Lung (tissue), 12 donors: ENCODE results near the gene EFNA4. TPM values are rescaled to one million over a fixed set of nuclear protein-coding genes. Genes with fewer than 3 reads are reported as not detected.

Experiments
- ATAC-seq: fragments of 200-7000 bp; cut with Tn5 transposase; one replicate; pipeline ENCODE4 v1.9.1; 2020; ENCODE audit warnings: moderate number of reproducible peaks; ENCODE audit not compliant: insufficient read depth, low FRiP score
- DNase-seq, 3 donors: peaks; one replicate each; pipeline ENCODE4 v3.0.0-alpha.2; 2013 to 2017
- H3K27ac ChIP-seq, 2 donors: one replicate each; pipeline ENCODE4 v1.5.1; 2013; ENCODE audit warnings: mild to moderate bottlenecking in 2 of 2, moderate library complexity in 2 of 2, control low read depth in 1 of 2, inconsistent platforms in 1 of 2, low read depth in 1 of 2, low read length in 1 of 2
- H3K27me3 ChIP-seq, 3 donors: one replicate each; pipeline ENCODE4 v1.5.1; 2013; ENCODE audit warnings: low read length in 2 of 3; ENCODE audit not compliant: control insufficient read depth in 3 of 3, insufficient read depth in 3 of 3
- H3K36me3 ChIP-seq, 4 donors: one replicate each; pipeline ENCODE4 v1.5.1; 2013; ENCODE audit warnings: low read length in 4 of 4, mild to moderate bottlenecking in 1 of 4, moderate library complexity in 1 of 4; ENCODE audit not compliant: control insufficient read depth in 4 of 4, insufficient read depth in 4 of 4
- H3K4me1 ChIP-seq, 5 donors: one replicate each; pipeline ENCODE4 v1.5.1; 2013; ENCODE audit warnings: low read length in 5 of 5, mild to moderate bottlenecking in 2 of 5, moderate library complexity in 1 of 5; ENCODE audit not compliant: control insufficient read depth in 5 of 5, insufficient read depth in 5 of 5
- H3K4me3 ChIP-seq: one replicate; pipeline ENCODE4 v1.5.1; 2013; ENCODE audit warnings: mild to moderate bottlenecking, control low read depth, moderate library complexity
- H3K9ac ChIP-seq, 2 donors: one replicate each; pipeline ENCODE4 v1.5.1; 2013; ENCODE audit warnings: low read length in 2 of 2, control low read depth in 1 of 2; ENCODE audit not compliant: insufficient read depth in 1 of 2
- H3K9me3 ChIP-seq, 4 donors: one replicate each; pipeline ENCODE4 v1.5.1; 2013; ENCODE audit warnings: low read length in 3 of 4, mild to moderate bottlenecking in 1 of 4, moderate library complexity in 1 of 4; ENCODE audit not compliant: control insufficient read depth in 4 of 4, insufficient read depth in 3 of 4
- CTCF ChIP-seq: IDR thresholded peaks from 2 replicates; pipeline ENCODE4 v1.5.1; 2012; ENCODE audit warnings: mild to moderate bottlenecking; ENCODE audit errors: control extremely low read depth, extremely low read depth
- WGBS, 2 donors: extraction: QIAGEN DNeasy Blood & Tissue Kit; methylation state at CpG; one replicate each; pipeline ENCODE4 v1.1.7; 2013; 5-methylcytosine and 5-hydroxymethylcytosine counted together
- polyA plus RNA-seq, 2 donors: library from polyadenylated mRNA; stranded (reverse); fragments of 200-250 nt; gene quantifications; one replicate each; pipeline ENCODE4 v1.2.1, GENCODE V29; 2013
- total RNA-seq, 2 donors: library from RNA; depleted of rRNA in 1 of 2; stranded (reverse); fragments of >200 nt in 1 of 2; gene quantifications; one replicate each; pipeline ENCODE4 v1.2.1, GENCODE V29; 2014 to 2021
- donor health status: control.
- donor health status: control.
- donor health status: Bipolar disorder and iron deficiency.
- donor health status: healthy.
- donor health status: DM: yes; HTN: yes; CAD: no.

Gene EFNA4
- total and polyA plus RNA-seq, 4 donors: 8.3 to 13.4 (median 10.2) TPM

- Histone ChIP-seq H3K9me3 (no peaks in the 10 kb centered on the region), H3K27me3 (peaks cover 0 to 15% (median 13%) of the 10 kb centered on the region in 3 donors), H3K27ac (no peak overlapping the region), H3K4me1 (peaks cover 2 to 15% (median 6%) of the 10 kb centered on the region in 5 donors), H3K4me3 (no peak overlapping the region), H3K9ac (no peak overlapping the region), H3K36me3 (peaks cover 0 to 11% (median 5%) of the 10 kb centered on the region in 4 donors)
- ATAC-seq (no peak), DNase-seq (peak in 2 of 3 donors; percentile 53 to 72)
- WGBS, 2 donors: 61 to 67% methylated on average over 14 of the region's 14 CpGs
- no peak for TF ChIP-seq CTCF
Measured at GRCh38 chr1:155071701-155072100, 8.2 kb downstream of the EFNA4 start.

- Histone ChIP-seq H3K27ac (no peak overlapping the region), H3K36me3 (peaks cover 0 to 7% (median 5%) of the 10 kb centered on the region in 4 donors), H3K27me3 (peaks cover 0 to 15% (median 13%) of the 10 kb centered on the region in 3 donors), H3K9ac (no peak overlapping the region), H3K4me3 (no peak overlapping the region), H3K4me1 (peaks cover 2 to 15% (median 6%) of the 10 kb centered on the region in 5 donors), H3K9me3 (no peaks in the 10 kb centered on the region)
- WGBS, 2 donors: 64 to 74% methylated on average over 7 of the region's 7 CpGs
- TF ChIP-seq CTCF: no peak
- DNase-seq: no peak
- ATAC-seq: no peak
Measured at GRCh38 chr1:155072531-155073289, 9.2 kb downstream of the EFNA4 start.

GRCh38 chr1:155073377-155074242 lies 10.1 kb downstream of the EFNA4 start:
- Histone ChIP-seq H3K4me1 (peaks cover 2 to 15% (median 6%) of the 10 kb centered on the region in 5 donors), H3K36me3 (peaks cover 0 to 5% (median 4%) of the 10 kb centered on the region in 4 donors), H3K27me3 (peaks cover 0 to 15% (median 13%) of the 10 kb centered on the region in 3 donors), H3K4me3 (no peak overlapping the region), H3K9ac (no peak overlapping the region), H3K9me3 (no peaks in the 10 kb centered on the region), H3K27ac (no peak overlapping the region)
- no peak for TF ChIP-seq CTCF
- WGBS, 2 donors: 93 to 95% methylated on average over 3 of the region's 3 CpGs
- ATAC-seq (no peak), DNase-seq (no peak)
